ENCODE measurements around the gene PPP1R7. TPM values are rescaled to one million over a fixed set of nuclear protein-coding genes. Genes with fewer than 3 reads are reported as not detected.

PPP1R7 gene
- total RNA-seq, 1 experiment from 2014 or later: 43.9 TPM

- Mint-ChIP-seq H3K27ac (ENCODE audit: low read depth, unreplicated experiment) (no peak overlapping the region), H3K9me3 (ENCODE audit: unreplicated experiment) (no peaks in the 10 kb centered on the region), H3K4me3 (ENCODE audit: unreplicated experiment) (no peak overlapping the region), H3K4me1 (ENCODE audit: insufficient read depth, unreplicated experiment) (no peaks in the 10 kb centered on the region), H3K27me3 (ENCODE audit: insufficient read depth, unreplicated experiment) (no peaks in the 10 kb centered on the region), H3K36me3 (ENCODE audit: insufficient read depth, unreplicated experiment) (no peaks in the 10 kb centered on the region)
- DNase-seq (ENCODE audit: unreplicated experiment): no peak
- intact Hi-C loops (cut with micrococcal nuclease): no loop called here
- no TSS peak for BruUV-seq (replicated peaks)
- CTCF ChIA-PET: no interaction called here
- POLR2A ChIA-PET: no interaction called here
- TF ChIP-seq CTCF (IDR thresholded peaks at IDR 0.05; ENCODE audit: unreplicated experiment): no peak
These were observed 23.5 kb upstream of the PPP1R7 start for GRCh38 chr2:241126771-241127202.

GRCh38 chr2:241128266-241128665 is 22.0 kb upstream of the PPP1R7 start:
- intact Hi-C loops (cut with micrococcal nuclease): no loop called here
- no TSS peak for BruUV-seq (replicated peaks)

GRCh38 chr2:241129086-241129871 is 21.0 kb upstream of the PPP1R7 start:
- CTCF ChIA-PET: no interaction called here

More at GRCh38 chr2:241128266-241128665, 22.0 kb upstream of the PPP1R7 start:
- H3K36me3 Mint-ChIP-seq (ENCODE audit: insufficient read depth, unreplicated experiment): peaks cover 5% of the 10 kb centered on the region
- H3K27me3 Mint-ChIP-seq (ENCODE audit: insufficient read depth, unreplicated experiment): no peaks in the 10 kb centered on the region
- ChIA-PET POLR2A (no interaction called here), CTCF (no interaction called here)
- no peak overlapping the region for H3K4me3 Mint-ChIP-seq (ENCODE audit: unreplicated experiment)
- no peak for DNase-seq (ENCODE audit: unreplicated experiment)
- H3K4me1 Mint-ChIP-seq (ENCODE audit: insufficient read depth, unreplicated experiment): no peaks in the 10 kb centered on the region
- H3K27ac Mint-ChIP-seq (ENCODE audit: low read depth, unreplicated experiment): no peak overlapping the region
- no peak for TF ChIP-seq CTCF (IDR thresholded peaks at IDR 0.05; ENCODE audit: unreplicated experiment)
- H3K9me3 Mint-ChIP-seq (ENCODE audit: unreplicated experiment): no peaks in the 10 kb centered on the region

GRCh38 chr2:241130316-241130715 is 20.0 kb upstream of the PPP1R7 start:
- no peak for TF ChIP-seq CTCF (IDR thresholded peaks at IDR 0.05; ENCODE audit: unreplicated experiment)
- Mint-ChIP-seq H3K4me1 (ENCODE audit: insufficient read depth, unreplicated experiment) (no peaks in the 10 kb centered on the region), H3K27me3 (ENCODE audit: insufficient read depth, unreplicated experiment) (no peaks in the 10 kb centered on the region), H3K4me3 (ENCODE audit: unreplicated experiment) (no peak overlapping the region), H3K36me3 (ENCODE audit: insufficient read depth, unreplicated experiment) (peaks cover 6% of the 10 kb centered on the region), H3K27ac (ENCODE audit: low read depth, unreplicated experiment) (no peak overlapping the region), H3K9me3 (ENCODE audit: unreplicated experiment) (no peaks in the 10 kb centered on the region)
- CTCF ChIA-PET: no interaction called here
- BruUV-seq (replicated peaks): no TSS peak
- intact Hi-C loops (cut with micrococcal nuclease): no loop called here
- DNase-seq (ENCODE audit: unreplicated experiment): no peak
- POLR2A ChIA-PET: no interaction called here

More at GRCh38 chr2:241129086-241129871, 21.0 kb upstream of the PPP1R7 start:
- no peaks in the 10 kb centered on the region for H3K27me3 Mint-ChIP-seq (ENCODE audit: insufficient read depth, unreplicated experiment)
- intact Hi-C loops (cut with micrococcal nuclease): no loop called here
- no peaks in the 10 kb centered on the region for H3K9me3 Mint-ChIP-seq (ENCODE audit: unreplicated experiment)
- H3K4me3 Mint-ChIP-seq (ENCODE audit: unreplicated experiment): no peak overlapping the region
- POLR2A ChIA-PET: no interaction called here
- no TSS peak for BruUV-seq (replicated peaks)
- peaks cover 5% of the 10 kb centered on the region for H3K36me3 Mint-ChIP-seq (ENCODE audit: insufficient read depth, unreplicated experiment)
- no peaks in the 10 kb centered on the region for H3K4me1 Mint-ChIP-seq (ENCODE audit: insufficient read depth, unreplicated experiment)
- no peak for TF ChIP-seq CTCF (IDR thresholded peaks at IDR 0.05; ENCODE audit: unreplicated experiment)
- DNase-seq (ENCODE audit: unreplicated experiment): no peak
- no peak overlapping the region for H3K27ac Mint-ChIP-seq (ENCODE audit: low read depth, unreplicated experiment)
